ENCODE measurements around the gene LRRC8E. TPM values are rescaled to one million over a fixed set of nuclear protein-coding genes. Genes with fewer than 3 reads are reported as not detected.

LRRC8E gene
- total RNA-seq, 4 donors from 2014 or later = 27.3 to 31.8 (median 29.8) TPM

DNA sequence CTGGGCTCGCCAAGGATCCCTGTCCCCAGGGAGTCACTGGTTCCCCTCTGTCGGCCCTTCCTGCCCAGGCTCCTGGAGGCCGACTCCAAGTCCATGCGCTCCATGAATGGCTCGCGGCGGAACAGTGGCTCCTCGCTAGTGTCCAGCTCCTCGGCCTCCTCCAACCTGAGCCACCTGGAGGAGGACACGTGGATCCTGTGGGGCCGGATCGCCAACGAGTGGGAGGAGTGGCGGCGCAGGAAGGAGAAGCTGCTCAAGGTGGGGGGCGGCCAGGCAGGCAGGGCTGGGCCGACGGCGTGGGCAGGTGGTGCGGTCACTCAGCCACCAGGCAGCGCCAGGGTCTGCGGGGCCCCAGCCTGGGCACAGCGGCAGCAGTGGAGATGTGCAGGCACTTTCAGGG lies 40.6 kb upstream of the LRRC8E start:
- WGBS, 2 donors = 87 to 93% methylated on average over 23 of the region's 23 CpGs
- no peak for DNase-seq (ENCODE audit: low spot score in 2 of 2)
- intact Hi-C loops (cut with DNase I; ENCODE audit: low total_unique reads) = no loop called here
- TF ChIP-seq, protein P1, sequence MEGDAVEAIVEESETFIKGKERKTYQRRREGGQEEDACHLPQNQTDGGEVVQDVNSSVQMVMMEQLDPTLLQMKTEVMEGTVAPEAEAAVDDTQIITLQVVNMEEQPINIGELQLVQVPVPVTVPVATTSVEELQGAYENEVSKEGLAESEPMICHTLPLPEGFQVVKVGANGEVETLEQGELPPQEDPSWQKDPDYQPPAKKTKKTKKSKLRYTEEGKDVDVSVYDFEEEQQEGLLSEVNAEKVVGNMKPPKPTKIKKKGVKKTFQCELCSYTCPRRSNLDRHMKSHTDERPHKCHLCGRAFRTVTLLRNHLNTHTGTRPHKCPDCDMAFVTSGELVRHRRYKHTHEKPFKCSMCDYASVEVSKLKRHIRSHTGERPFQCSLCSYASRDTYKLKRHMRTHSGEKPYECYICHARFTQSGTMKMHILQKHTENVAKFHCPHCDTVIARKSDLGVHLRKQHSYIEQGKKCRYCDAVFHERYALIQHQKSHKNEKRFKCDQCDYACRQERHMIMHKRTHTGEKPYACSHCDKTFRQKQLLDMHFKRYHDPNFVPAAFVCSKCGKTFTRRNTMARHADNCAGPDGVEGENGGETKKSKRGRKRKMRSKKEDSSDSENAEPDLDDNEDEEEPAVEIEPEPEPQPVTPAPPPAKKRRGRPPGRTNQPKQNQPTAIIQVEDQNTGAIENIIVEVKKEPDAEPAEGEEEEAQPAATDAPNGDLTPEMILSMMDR (IDR thresholded peaks at IDR 0.05) = no peak
- no peak for TF ChIP-seq POLR2A (IDR thresholded peaks at IDR 0.05)
- H3K4me3 ChIP-seq (ENCODE audit: low read depth, poor library complexity, severe bottlenecking) = no peak overlapping the region

DNA sequence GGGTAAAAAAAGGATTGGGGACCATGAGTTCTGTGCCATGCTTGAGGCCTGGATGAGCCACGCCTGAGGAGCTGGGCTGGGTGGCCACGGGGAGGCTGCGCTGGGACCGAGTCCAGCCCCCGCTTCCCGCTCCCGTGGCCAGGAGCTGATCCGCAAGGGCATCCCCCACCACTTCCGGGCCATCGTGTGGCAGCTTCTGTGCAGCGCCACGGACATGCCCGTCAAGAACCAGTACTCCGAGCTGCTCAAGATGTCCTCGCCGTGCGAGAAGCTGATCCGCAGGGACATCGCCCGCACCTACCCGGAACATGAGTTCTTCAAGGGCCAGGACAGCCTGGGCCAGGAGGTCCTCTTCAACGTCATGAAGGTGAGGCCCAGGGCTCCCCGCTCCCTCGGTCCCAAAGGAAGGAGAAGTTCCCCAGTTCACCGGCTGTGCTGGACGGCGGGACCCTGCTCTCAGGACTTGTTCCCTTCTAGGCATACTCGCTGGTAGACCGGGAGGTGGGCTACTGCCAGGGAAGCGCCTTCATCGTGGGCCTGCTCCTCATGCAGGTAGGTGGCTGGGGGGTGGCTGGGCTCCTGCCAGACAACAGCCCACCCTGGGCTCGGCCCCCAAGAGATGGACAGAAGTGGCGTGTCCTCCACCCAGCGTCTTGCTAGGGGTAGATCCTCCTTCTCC lies 39.4 kb upstream of the LRRC8E start:
- intact Hi-C loops (cut with DNase I; ENCODE audit: low total_unique reads) = no loop called here
- TF ChIP-seq, protein P1 (IDR thresholded peaks at IDR 0.05) = no peak
- no peak for TF ChIP-seq POLR2A (IDR thresholded peaks at IDR 0.05)
- no peak overlapping the region for H3K4me3 ChIP-seq (ENCODE audit: low read depth, poor library complexity, severe bottlenecking)
- DNase-seq (ENCODE audit: low spot score in 2 of 2) = no peak
- 93 to 95% methylated on average over 26 to 32 of the region's 34 CpGs for WGBS, 2 donors

DNA sequence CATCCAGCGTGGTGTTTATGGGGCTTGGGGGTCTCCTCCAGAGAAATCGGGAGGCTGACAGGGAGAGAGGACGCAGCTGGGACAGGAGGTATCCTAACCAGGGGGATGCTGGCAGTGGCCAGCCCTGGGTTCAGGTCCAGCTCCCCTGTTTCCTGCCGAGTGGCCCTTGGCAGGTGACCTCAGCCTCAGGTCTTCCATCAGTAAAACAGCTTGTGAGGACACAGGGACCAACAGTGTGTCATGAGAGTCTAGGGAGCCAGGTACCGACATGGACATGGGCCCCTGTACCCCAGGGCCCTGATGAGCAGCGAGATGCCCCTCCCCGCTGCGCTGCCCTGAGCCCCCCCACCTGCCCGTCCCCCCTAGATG lies 38.7 kb upstream of the LRRC8E start:
- H3K4me3 ChIP-seq (ENCODE audit: low read depth, poor library complexity, severe bottlenecking) = no peak overlapping the region
- intact Hi-C loops (cut with DNase I; ENCODE audit: low total_unique reads) = no loop called here
- TF ChIP-seq, protein P1 (IDR thresholded peaks at IDR 0.05) = no peak
- TF ChIP-seq POLR2A (IDR thresholded peaks at IDR 0.05) = no peak
- 80 to 92% methylated on average over 8 to 9 of the region's 9 CpGs for WGBS, 2 donors
- DNase-seq (ENCODE audit: low spot score in 2 of 2) = no peak

DNA sequence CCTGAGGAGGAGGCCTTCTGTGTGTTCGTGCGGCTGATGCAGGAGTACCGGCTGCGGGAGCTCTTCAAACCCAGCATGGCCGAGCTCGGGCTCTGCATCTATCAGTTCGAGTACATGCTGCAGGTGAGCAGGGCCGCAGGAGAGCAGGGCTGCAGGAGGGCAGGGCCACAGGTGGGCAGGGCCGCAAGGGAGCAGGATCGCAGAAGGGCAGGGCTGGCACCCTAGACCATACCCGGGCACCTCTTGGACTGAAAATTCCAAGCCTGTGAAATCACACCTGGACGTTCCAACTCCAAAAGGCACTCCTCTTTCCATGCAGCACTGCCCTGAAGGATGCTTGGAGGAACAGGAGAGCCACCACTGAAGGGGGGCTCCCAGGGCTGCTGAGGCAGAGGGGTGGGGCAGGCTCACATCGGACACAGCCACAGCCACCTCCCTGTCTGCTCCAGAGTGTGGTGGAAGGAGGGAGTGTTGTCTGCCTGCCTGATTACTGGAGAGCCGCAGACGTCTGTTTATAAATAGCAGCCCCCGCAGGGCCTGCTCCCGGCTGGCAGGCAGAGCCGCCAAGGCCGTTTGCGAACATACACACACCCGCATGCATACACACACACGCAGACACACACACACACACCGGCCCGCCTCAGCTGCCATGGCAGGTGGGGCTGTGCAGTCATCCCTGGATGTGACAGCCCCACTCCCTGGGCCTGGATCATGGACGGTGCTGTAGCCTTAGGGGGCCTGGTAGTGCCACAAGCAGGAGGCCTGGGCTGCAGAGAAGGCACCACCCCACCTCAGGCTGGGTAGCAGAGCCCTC lies 38.1 kb upstream of the LRRC8E start:
- TF ChIP-seq, protein P1 (IDR thresholded peaks at IDR 0.05) = no peak
- no peak for DNase-seq (ENCODE audit: low spot score in 2 of 2)
- H3K4me3 ChIP-seq (ENCODE audit: low read depth, poor library complexity, severe bottlenecking) = no peak overlapping the region
- intact Hi-C loops (cut with DNase I; ENCODE audit: low total_unique reads) = loop anchor here (5.0 to 10.0 kb wide), 2 partner anchors 77 to 155 kb away; partner anchors contain the start of genes CTXN1 and ELAVL1
- WGBS, 2 donors = 40 to 50% methylated on average over 15 to 25 of the region's 25 CpGs

DNA sequence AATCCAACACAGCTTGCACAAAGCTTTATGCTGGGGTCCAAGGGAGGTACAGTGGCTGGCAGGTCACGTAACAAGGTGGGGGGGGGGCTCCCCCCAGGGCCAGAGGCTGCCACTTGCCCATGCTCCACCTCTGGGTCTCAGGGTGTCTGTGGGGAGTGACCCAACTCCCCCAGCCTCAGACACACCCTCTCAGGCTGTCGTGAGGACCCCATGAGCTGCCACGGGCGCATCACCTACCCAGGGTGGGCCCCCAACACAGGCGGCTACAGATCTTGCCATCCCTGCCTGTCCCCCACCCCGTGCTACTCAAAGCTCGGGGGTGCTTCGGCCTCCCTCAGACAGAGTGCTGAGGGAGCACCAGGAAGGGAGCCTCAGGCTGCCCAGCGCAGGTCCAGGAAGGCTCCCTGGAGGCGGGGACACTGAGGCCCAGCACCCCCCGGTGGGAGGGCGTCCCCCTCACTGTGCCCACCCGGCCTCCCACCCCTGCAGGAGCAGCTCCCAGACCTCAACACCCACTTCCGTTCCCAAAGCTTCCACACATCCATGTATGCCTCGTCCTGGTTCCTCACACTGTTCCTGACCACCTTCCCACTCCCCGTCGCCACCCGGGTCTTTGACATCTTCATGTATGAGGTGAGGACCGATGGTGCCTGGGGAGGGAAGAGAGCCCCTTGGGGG lies 37.2 kb upstream of the LRRC8E start:
- no peak for TF ChIP-seq POLR2A (IDR thresholded peaks at IDR 0.05)
- TF ChIP-seq, protein P1 (IDR thresholded peaks at IDR 0.05) = no peak
- H3K4me3 ChIP-seq (ENCODE audit: low read depth, poor library complexity, severe bottlenecking) = no peak overlapping the region
- 85 to 92% methylated on average over 11 to 19 of the region's 19 CpGs for WGBS, 2 donors
- intact Hi-C loops (cut with DNase I; ENCODE audit: low total_unique reads) = loop anchor here (5.0 to 10.0 kb wide), 2 partner anchors 76 to 154 kb away; partner anchors contain the start of genes CTXN1 and ELAVL1
- no peak for DNase-seq (ENCODE audit: low spot score in 2 of 2)
